GM18502 (cell line): ENCODE measurements around the gene CYB561D1.
"Not testable (repeated sequence)": the region's sequence is repeated elsewhere in the genome, so short reads cannot be mapped to it uniquely, and the experiment has no call there.

ENCODE experiments used
- ATAC-seq: cut with Tn5 transposase; IDR thresholded peaks from one replicate; pipeline ENCODE4 v1.9.1; 2021; ENCODE audit warnings: mild to moderate bottlenecking; ENCODE audit not compliant: unreplicated experiment, poor library complexity

Gene CYB561D1, protein sequence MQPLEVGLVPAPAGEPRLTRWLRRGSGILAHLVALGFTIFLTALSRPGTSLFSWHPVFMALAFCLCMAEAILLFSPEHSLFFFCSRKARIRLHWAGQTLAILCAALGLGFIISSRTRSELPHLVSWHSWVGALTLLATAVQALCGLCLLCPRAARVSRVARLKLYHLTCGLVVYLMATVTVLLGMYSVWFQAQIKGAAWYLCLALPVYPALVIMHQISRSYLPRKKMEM

DNA sequence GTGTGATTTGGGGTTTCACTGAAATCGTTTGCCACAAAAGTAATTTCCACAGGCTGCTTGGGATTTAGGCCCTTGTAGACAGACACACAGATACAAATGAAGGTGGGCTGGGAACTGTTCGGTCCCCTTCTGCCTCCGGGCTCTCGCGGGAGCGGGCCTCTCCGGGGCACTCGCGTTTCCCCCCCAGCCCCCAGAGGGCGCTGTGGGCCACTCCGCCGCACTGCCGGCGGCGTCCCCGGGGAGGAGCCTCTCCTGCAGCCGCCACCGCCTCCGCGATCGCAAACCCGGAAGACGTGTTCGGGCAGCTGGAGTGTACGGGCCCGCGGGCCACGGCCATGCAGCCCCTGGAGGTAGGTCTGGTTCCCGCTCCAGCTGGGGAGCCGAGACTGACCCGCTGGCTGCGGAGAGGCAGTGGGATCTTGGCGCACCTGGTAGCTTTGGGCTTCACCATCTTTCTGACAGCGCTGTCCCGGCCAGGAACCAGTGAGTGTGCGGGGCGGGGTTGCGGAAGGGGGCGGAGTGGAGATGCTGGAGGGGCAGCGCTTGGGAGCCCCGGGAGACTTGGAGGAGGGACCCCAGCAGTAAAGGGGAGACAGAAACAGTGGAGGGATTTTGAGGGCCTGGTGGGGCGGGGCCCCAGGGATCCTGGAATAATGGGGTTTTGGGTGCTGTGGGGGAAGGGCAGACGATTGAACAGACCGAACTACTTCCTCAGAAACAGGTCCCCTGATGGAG, at the start of gene CYB561D1:
CYB561D1 (plus strand) TSS at position 290 of the 735 bp plus-strand sequence; CDS start at position 336, 46 bp downstream.
- peak; percentile 86 for ATAC-seq

DNA sequence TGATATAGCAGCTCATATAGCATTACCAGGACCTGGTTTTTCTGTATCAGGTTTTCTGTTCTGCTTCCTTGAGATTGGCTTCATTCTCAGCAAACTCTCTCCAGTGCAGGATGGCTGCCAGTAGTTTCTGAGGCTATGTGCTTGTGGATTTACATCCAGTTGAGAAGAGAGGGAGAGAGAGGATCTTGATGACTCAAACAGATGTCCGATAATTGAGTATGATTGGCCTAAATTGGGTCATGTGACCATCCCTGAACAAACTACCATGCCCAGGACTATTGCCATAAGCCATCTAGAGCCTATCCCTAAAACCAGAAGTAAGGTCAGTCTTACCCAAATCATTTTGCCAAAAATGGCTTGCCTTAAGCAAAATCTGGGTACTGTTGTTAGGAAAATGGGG, 49.5 kb upstream of the CYB561D1 start:
- ATAC-seq = no peak

GRCh38 chr1:109445949-109446695, 47.8 kb upstream of the CYB561D1 start:
- not testable (repeated sequence) for ATAC-seq

DNA sequence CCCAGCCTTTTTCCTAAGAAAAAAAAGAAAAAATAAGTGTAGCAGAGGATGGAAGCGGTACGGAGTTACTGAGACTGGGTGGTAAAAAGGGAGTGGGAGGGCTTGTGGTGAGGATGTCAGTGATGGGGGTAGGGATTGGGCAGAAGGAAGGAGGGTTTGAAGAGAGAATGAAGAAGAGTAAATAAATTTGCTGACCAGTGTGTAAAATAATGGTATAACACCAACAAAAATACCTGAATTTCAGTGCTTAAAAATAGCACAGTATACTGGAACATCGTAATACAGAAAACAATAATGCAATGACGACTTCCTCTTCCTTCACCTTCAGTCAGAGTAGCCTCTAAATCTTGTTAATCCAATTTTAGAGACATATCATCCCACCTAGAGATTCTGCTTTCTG, 46.4 kb upstream of the CYB561D1 start:
- ATAC-seq = no peak

DNA sequence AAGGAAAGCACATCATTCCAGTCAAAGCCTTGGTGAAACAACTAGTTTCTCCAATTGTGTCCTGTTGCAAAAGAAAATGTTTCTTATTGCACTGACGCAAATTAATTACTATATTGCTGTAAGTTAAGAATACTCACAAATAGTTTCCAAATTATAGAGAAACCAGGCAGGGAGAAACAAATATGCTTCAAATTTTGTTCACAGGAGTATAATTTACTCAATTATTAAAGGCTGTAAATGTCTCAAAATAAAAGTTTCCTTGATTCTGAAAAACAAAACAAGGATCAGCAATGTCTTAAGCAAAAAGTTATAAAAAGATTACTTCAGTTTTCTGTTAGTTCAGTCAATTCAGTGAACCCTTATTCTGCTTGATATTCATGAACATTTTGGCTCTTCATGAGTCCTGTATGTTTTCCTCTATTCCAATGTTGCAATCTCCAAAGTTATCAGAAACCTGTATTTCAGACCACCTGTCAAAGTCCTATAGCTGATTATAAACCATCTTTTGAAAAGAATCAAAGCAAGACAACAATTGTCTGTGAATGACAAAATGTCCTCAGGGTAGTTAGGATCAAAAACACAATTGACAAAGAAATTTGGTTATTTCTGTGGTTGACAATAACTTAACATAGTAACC, 39.3 kb upstream of the CYB561D1 start:
- ATAC-seq = no peak

GRCh38 chr1:109457819-109458218, 36.1 kb upstream of the CYB561D1 start:
- ATAC-seq = no peak

DNA sequence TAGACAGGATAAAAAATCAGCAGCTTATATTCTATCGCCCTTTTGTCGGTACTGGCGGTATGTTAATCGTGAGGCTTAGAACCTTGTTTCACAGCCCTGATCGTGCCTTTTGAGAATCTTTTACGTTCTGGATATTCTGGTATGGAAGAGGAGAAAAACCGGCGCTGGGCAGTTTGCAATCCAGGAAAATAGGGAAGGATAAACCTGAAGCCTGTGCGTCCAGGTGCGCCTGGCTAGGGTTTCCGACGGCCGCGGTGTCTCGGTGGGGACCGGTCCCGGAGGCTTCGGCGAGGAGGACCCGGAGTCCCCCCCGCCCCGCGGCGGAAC, 27.8 kb upstream of the CYB561D1 start:
- no peak for ATAC-seq

DNA sequence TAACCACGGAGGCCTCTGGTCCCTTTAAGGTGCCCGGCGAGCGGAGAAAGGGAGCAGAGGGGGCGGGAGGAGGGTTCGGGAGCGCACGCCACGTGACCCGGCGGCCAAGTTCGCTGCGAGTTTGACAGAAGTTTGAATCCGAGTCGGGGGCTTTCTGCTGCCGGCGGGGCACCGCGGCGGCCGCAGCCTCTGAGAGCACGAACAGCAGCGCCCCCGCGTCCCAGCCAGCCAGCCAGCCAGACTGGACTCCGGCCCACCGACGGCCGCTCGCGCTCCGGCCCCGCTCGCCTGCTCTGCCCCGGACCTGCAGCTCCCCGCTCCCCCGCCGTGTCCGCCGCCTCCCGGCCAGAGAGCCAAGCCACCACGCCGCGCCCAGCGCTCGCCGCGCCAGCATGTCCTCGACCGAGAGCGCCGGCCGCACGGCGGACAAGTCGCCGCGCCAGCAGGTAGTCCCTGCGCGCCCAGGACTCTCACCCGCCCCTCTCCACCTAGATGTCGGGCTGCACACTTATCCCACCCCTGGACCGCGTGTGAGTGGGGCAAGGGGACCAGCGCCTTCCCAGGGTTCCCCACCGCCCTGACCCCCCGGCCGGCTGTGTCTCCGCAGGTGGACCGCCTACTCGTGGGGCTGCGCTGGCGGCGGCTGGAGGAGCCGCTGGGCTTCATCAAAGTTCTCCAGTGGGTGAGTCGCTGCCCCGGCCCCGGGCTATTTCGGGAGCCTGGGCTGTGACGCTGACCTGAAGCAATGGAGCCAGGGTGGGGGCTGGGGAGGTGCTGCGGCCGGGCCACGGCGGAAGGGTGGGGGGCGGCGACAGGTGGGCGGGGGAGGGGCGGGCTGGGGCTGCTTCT, 27.2 kb upstream of the CYB561D1 start, which contains the start of gene SYPL2:
SYPL2 (plus strand) TSS at position 95 of the 849 bp plus-strand sequence; CDS start at position 393, 298 bp downstream.
- ATAC-seq = no peak

DNA sequence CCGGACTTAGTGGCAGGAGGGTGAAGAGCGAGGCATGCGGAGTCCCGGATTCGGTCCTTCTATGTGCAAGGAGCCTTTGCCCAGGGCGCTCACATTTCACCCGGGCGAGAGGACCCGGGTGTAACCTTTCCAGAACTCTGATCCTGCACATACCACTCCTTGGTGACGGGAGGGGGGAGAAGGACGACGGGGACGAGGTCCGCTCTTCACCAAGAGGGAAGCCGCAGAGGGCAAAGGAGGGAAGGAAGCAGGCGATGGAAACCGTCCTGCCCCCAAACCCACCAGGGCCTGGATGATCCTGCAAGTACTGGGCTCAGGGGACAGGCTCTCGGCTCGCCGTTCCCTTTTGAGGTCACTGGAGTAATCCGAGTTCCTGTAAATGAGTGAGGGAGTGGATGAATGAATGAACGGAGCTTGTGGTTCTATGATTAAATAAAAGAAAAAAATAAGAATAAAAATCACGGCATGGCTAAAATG, 26.6 kb upstream of the CYB561D1 start:
- no peak for ATAC-seq

DNA sequence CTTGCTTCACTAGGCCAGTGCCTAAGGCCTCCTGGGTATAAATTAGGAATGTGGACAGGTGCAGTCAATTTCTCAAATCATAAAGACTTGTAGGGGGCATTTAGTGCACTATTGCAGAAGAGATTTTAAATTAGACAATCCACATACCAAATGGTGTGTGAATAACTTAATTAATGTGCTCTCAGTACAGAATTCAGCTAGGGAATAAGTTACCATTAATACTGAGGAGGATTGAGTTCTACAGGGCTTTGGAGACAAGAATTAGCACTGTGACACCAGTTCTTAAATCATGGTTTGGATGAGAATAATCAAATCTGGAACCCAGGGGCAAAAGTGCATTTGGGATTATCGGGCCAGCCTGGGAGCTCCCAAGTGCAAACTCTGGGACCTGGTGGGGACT, 25.8 kb upstream of the CYB561D1 start:
- no peak for ATAC-seq

GRCh38 chr1:109468903-109469302, 25.0 kb upstream of the CYB561D1 start:
- no peak for ATAC-seq

DNA sequence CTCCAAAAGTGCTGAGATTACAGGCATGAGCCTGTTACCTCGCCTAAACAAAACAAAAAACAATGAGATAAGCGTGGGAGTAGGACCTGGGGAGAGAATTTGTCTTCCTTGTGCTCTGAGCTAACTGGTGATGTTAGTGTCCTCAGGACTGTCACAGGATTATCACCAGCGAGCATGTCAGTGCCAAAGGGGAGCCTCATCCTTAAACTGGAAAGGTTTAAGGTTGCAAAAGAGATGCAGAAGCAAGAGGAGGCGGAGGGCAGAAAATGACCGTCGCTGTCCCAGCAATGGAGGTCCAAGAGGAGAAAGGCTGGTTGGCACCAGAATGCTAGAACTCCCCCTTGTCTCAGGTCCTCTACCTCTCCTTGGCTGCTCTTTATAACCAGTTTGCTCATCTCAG, 23.6 kb upstream of the CYB561D1 start:
- no peak for ATAC-seq

GRCh38 chr1:109472779-109473178, 21.1 kb upstream of the CYB561D1 start:
- no peak for ATAC-seq

- ATAC-seq = not testable (repeated sequence)
Measured at GRCh38 chr1:109473284-109474057, 20.4 kb upstream of the CYB561D1 start.

DNA sequence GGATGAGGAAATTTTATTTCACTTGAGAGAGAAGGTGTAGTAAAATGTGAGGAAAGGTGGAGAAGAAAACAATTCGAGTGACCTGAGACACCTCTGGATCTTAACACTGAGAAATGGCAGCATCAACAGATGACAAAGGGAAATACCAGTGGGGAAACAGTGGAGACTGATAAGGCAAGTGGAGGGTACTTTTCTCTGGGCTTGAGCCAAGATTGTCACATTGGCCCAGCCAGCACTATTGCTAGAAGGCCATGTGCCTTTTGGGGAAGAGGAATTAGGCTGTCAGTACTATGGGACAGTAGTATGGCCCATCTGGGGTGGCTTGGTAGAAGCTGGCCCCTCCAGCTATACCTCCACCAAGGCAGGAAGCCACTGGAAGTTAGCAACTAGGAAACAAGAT, 19.2 kb upstream of the CYB561D1 start:
- ATAC-seq = no peak

DNA sequence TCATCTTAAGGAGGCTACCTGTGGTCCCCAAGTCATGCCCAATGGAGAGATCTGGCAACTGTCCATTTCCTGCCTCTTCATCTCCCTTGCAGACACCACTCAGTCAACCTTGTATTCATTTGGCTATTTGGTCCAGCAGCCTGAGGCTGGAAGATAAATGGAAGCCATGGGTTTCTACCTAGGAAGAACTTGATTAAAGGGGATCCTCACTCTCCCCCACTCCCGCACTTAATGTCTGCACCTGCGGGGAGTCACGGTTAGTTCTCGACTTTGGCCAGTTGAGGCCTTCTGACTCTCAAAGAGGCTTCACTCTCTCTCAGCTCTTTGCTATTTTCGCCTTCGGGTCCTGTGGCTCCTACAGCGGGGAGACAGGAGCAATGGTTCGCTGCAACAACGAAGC, 18.6 kb upstream of the CYB561D1 start:
- ATAC-seq = no peak

DNA sequence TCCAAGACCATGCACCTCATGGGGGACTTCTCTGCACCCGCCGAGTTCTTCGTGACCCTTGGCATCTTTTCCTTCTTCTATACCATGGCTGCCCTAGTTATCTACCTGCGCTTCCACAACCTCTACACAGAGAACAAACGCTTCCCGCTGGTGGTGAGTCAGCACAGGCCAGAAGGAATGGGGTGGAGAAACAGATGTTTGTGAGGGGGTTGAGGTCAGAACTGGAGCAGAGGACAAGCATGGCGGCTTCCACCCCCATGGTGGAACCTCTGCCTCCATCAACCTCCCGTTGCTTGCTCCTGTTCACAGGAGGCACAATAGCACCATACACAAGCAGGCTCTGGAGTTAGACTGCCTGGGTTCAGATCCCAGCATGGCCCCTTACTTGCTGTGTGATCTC, 17.1 kb upstream of the CYB561D1 start:
- ATAC-seq = no peak

GRCh38 chr1:109477821-109478220, 16.1 kb upstream of the CYB561D1 start:
- no peak for ATAC-seq

DNA sequence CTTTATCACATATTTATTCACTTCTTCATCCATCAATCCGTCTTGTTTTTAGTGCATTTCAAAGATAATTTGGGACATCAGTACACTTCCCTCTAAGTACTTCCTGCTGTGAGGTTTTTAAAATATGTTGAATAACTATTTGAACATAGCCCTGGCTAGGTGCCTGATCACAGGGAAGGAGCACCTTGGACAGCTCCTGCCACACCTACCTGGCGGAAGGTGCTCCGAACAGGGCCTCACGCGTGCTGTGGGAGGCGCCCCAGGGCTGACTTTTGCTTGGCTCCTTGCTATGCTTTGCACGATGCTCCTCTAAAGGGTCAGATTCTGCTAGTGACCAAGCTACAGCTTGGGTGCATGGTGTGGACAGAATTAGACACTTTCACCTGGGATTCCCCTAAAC, 15.1 kb upstream of the CYB561D1 start:
- ATAC-seq = no peak
